HG03558 (cell line): ENCODE results near the gene DNAH6.

Experiments used
- ATAC-seq: cut with Tn5 transposase; IDR thresholded peaks from one replicate; pipeline ENCODE4 v1.9.1; 2021; ENCODE audit warnings: moderate number of reproducible peaks; ENCODE audit not compliant: unreplicated experiment; ENCODE audit errors: extremely low read depth

Gene DNAH6

DNA sequence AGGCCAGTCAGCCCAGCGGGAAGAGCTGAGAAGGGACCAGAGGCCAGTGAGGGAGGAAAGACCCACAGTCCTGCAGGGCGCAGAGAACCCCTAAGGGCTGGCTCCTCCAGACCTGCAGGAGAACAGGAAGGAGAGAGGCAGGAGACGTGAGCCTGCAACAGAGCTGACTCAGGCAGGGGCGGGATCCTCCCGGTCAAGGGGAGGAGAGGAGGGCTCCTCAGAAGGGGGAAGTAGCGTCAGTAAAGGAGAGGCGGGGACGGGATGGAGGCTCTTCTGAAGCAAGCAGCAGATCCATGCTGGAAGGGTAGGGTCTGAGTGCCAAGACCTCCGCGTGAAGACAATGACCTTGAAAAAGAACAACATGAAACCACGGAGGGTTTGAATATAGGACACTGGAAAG lies 313.8 kb downstream of the DNAH6 start:
- no peak for ATAC-seq

DNA sequence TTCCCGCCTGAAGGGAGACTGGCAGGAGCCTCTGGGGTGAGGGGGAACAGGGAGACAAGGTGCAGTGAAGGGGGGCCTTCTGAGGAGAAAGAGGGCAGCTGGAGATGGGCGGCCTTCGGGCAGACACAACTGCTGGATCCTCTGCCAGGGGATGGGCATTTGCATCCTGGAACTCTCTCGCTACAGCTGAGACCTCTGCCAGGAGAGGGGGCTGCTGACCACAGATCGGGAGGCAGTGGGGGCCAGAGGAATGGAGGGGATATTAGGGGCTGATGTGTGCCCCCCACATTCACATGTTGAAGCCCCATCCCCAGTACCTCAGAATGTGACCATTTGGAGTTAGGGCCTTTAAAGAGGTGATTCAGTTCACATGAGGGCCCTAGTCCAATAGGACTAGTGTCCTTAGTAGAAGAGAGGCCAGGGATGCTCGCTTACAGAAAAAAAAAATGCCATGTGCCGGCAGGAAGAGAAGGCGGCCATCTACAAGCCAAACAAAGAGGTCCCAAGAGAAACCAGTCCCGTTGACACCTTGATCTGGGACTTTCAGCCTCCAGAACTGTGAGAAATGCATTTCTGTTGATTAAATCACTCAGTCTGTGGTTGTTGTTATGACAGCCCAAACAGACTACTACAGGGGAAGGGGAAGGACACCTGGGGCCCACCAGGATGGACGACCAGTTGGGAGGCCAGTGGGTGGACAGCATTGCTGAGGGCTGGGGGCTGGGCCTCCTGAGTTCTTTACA lies 314.6 kb downstream of the DNAH6 start:
- ATAC-seq = no peak

DNA sequence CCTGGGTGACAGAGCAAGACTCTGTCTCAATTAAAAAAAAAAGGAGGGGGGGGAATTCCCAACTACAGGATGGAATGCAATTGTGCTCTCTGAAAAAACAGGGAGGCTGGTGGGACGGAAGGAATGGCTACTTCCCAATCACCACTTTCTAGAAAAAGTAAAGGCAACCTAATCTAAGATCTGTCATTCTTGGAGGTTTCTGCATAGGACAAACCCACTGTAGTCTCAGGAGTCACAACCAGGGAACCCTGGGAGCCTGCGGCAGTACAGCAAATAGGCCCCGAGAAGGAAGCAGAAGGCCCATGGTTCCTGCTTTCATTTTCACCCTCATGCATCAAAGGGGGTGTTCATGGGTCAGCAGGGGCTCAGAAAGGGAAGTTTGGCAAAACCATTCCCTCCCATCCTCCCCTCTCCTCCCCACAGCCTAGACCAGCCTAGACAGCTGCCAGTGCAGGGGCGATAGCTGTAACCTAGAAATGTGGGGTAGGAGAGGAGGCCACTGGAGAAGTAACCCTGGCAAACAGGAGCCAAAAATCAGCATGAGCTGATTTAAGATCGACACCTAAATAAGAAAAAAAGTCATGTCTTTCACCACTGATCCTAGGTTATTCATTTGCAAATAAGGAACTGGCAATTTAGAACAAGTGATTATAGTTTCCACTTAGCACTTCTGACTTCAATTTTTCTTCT lies 316.6 kb downstream of the DNAH6 start:
- peak; percentile 76 for ATAC-seq

DNA sequence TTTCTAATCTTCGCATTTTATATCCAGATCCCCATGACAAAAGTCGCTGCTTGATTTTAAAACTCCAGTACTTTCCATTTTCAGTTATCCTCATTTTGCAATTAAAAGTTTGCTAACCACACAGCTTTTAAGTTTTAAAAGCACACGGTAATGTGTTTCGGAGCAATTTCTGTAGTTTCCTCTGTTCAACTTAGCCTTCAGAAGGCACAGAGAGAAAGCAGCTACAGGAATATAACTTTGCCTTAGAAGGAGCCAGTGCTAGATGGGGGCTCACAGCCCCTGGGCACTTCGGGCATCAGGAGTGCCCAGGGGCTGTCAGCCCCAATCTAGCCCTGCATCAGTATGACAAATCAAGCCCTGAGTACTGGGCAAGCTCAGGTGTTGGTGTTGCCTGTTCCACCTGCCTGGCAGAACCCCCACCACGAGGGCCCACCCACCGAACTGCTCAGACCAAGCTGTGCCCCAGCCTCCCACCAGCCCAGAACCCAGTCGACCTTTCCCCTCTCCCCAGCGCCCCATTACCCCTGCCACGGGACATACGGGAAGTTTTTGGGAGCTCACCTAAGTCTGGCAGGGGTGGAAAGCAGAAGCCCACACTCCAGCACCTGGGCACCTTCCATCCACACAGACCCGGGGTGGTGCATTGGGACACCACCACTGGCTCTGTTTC lies 317.3 kb downstream of the DNAH6 start:
- ATAC-seq = no peak

DNA sequence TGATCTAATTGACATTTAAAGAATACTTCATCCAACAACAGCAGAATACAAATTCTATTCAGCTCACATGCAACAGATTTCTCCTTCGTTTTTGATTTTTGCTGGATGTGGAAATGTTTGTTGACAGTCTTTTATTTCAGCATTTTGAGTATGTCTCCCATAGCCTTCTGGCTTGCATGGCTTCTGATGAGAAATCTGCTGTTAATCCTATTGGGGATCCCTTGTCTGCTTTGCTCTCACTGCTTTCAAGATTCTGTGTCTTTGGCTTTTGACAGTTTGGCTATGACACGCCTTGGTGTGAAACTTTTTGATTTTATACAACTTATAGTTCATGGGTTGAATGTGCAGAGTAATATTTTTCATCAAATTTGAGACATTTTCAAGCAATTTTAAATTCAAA lies 319.9 kb downstream of the DNAH6 start:
- no peak for ATAC-seq

DNA sequence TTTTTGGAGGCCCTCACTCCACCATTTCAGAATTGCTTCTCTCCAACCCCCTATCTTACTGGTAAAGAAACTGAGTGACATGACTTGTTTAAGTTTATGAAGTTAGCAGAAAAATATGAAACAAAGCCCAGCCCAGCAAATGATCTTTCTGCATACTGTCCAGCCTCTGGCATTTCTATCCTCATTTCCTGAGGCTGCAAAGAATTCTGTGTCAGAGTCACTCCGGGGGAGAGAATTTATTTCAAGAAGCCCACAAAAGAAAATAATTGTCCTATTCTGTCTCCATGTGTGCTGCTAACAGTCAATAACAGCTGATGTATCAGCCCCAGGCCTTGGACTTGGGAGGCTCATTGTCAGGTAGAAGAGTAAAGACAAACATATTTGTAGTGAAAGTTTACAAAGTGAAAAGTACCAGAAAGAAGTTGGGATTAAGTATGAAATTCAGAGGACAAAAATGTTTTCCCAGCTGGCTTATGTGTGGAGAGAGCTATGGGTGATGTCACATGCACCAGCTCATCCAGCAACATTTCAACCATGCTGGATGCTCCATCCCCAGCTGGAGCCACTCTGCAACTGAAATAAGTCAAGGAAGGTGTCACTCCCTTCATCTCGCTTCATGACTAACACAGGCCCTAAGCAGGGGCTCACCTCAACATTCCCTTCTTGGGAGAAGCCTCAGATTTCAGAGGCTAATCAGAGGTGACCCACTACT lies 322.3 kb downstream of the DNAH6 start:
- no peak for ATAC-seq

DNA sequence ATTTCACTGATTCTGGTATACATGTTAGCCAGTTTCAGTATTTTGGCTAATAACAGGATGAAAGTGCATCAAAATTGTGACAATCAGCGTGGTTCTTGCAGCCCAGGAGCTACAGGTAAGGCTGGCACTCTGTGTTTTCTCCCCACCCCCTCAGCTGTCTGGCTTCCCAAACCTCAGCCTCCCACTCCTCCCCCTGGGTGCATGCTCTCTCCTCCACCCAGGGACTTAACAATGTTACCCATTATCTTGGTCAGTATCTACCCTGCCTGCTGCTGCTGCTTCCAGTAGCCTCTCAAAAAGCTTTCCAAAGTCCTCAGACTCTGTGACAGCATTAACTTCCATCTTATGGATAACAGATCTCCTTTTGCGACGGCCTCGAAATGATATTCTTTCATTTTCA lies 323.6 kb downstream of the DNAH6 start:
- no peak for ATAC-seq

DNA sequence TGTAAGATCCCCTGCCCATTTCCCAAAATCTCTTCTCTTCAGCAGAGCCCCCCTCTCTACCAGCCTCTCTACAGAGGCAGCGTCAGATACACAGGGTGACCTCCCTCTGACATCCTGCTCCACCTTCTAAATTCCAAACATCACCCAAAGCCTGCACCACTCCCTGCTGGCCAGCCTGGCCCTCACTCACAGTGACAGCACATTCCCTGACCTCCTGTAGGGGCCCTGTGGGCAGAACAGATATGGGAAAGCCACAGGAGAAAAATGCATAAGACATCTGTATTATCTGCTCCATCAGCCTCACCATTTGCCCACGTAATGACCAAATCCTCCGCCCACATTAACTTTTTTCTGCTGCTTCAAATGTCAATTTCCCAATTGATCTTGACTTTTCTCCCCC lies 324.0 kb downstream of the DNAH6 start:
- ATAC-seq = no peak

DNA sequence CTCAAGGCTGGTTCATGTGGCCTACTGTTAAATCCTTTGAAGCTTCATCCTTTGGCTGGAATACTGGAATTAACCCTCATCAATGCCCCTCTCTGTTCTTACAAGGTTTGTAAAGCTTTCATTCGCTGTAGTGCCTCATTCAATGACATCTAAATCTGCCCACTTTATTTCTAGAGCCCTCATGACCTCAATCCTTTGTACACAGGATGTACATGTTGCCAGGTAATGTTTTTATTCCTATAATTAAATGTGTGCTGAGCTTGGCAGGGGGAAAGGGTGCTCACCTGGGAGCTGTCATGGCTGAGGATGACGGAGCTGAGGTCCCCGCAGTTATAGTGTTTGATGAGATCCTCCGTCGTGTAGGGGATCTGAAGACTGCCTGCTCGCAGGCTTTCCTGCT lies 325.3 kb downstream of the DNAH6 start:
- no peak for ATAC-seq

DNA sequence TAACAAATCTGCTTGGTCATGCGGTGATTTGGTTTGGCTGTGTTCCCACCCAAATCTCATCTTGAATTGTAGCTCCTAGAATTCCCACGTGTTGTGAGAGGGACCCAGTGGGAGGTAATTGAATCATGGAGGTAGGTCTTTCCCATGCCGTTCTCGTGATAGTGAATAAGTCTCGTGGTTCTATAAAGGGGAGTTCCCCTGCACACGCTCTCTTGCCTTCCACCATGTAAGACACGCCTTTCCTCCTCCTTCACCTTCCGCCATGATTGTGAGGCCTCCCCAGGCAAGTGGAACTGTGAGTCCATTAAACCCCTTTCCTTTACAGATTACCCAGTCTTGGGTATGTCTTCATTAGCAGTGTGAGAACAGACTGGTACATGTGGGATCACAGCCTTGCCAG lies 327.8 kb downstream of the DNAH6 start:
- ATAC-seq = no peak

DNA sequence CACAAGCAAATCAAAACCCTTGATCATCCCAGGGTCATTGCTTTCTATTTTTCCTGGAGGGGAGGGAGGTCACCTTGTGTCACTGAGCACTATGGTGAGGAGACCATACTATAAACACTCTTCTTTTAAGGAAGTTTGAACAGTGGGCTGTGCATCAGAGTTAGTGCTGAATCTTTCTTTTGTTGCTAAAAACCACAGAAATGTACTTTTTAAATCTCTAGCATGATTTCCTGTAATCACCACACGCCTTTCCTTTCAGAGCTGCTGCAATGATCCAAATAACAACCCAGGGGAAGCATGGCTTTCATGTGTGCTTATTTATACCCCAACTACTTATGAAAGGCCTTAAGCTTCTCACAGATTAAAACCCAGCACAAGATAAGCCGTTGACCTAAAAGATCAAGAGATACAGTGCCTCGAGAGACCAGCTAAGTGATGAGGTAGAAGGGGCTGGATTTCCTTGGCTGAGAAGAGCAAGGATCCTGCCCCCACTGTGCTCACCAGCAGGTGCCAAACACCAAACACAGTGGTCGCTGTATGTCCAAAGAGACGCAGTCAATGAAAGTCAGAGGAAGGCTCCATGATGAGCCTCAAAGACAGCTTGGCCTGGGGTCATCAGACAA lies 329.9 kb downstream of the DNAH6 start:
- no peak for ATAC-seq

DNA sequence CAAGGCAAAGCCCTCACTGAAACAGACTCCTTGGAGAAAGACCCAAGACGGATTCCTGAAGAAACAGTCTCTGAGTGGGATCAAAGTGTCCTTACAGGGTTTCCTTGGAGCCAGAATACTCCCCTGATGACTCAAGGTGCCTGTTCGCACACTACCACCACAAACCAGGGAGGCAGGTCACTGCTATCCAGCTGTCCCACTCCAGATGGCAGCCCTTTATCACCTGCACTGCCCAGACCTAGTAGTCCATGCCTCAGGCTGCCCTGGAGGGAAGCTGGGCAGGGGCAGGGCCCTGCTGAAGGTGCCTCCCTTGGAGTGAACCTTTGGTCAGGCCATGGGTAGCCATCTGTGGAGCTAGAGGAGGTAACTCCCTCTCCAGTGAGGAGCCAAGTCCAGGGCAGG lies 330.4 kb downstream of the DNAH6 start:
- no peak for ATAC-seq

DNA sequence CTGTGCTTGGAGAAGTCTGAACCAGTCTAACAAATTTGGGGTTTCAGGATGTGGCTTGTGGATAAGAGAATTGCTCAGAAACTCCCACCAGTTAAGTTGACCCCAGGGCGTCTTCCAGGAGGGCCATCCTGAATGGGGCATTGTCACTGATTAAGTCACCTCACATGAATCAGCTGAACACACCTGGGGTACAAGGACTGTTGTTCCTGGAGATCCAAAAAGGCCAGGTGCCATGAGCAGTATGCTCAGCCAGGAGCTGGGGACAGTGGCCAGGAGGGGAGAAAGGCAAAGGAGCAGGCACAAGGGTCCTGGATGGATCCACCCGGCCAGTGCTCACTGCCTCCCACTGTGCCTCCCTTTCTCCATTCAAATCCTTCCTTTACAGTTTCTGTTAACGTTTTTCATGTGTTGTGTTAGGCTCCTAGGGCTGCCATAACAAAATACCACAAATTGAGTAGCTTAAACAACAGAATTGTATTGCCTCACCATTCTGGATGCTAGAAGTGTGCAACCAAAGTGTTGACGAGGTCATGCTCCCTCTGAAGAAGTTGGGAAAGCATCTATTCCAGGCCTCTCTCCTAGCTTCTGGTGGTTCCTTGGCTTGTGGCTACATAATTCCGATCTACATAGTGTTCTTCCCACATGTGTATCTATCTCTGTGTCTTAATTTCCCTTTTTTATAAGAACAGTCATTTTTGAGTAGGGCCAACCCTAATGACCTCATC lies 331.2 kb downstream of the DNAH6 start:
- ATAC-seq = no peak

DNA sequence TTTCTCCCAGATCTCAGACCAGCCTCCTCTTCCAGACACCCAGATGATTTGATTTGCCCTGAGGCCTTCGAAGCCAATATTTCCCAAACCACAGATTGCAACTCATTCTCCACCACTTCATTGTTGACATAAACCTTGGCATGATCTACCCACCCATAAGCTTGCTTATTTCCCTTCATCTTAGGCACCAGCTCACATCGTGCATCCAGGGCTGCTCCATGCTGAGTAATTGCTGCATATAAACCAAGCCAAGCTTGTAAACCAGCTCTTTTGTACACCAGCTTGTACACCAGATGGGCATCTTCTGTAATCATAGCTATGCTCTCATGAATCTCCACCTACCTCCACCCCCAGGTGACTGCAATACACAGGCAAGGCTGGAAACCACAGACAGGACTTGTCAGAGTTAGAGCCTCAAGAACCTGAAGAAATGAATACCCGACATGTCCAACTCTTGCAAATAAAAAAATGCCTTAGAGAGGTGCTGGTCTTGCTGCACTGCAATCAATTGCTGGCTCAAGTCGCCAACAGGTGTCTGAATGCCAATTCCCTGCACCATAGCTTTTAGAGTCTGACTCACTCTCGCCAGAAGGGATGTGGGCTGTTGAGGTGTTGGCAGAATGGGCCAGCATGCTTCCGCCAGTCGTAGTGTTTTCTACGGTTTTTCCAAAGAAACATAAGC lies 333.1 kb downstream of the DNAH6 start:
- ATAC-seq = no peak

DNA sequence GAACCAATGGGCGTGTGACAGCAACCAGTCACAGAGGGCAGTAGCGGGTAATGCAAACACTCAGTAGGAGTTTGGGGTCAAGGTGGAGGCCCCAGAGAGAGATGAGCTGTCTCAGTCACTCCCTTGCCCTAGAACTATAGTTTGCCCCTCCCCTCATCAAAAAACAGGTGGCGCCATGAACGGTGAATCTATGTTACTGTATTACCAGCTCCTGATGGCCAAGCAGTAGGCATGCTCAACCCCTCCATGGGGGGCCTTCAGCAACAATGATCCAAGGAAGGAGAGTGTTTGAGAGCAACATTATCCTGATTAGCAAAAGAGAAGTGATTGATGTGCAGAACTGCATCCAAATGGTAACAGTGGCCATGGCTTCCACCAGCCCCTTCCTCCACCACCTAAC lies 334.2 kb downstream of the DNAH6 start:
- no peak for ATAC-seq

DNA sequence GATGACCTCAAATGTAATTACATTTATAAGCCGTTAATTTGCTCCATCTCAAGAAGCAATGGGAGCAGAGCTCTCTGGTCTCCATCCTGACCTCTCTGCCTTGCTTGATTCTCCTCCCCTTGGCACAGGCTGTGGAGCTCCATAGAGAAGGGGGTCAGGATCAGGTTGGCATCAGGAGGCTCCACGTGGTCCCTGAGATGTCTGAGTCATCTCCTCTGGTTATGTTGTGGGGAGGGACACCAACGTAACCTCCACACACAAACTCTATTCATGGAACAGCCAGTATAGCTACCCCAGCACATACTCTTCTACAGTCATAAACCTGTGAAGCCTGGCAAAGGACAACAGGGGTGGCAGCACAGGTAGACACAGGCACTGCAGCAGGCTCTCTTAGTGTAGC lies 335.6 kb downstream of the DNAH6 start:
- no peak for ATAC-seq

DNA sequence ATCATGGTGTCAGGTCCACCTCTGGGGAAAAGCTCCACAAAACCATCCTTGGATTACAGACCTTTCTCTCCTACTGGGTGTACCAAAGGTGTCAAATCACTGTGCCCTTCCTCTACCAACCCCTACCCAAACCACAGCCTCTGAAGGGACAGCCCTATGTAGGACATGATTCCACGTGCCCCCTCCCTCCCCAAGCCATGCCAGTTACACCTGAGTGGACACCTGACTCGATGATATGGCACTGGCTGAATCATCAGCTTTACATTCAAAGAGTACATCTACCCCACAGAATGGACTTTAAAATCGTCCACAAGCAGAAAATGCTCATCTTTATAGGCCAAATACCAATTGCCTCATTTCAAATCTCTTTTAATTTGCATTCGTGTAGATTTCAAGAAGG lies 338.6 kb downstream of the DNAH6 start:
- ATAC-seq = no peak

DNA sequence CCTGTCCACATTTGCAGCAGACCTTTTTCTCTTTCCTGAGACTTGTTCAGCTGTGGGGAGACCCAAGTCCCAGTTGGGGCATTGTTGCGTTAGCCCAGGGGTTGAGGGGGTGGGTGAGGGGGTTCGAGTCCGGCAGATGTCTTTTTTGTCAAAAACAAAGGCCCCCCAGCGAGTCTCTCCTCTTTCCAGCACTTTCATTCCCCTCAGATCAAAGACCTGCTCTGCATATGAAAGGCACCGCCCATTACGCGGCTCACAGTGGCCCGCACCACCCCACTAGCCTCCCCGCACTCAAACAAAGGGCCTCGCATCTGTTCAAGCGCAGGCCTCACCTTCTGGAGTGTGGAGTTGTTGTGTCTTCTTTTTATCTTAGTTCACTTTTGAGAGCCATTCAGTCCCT lies 339.4 kb downstream of the DNAH6 start:
- ATAC-seq = no peak

DNA sequence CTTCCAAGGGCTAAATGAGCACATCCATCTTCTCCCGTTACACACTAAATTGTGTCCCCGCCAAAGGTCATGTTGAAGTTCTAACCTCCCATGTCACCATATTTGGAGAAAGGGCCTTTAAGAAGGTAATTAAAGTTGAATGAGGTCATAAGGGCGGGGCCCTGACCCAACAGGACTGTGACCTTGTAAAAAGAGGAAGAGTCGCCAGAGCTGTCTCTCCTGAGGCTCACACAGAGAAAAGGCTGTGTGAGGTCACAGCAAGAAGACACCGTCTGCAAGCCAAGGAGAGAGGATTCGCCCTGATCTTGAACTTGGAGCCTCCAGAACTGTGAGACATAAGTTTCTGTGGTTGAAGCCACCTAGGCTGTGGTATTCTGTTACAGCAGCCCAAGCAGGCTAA lies 340.5 kb downstream of the DNAH6 start:
- no peak for ATAC-seq
